CD14-positive monocyte (primary cell): ENCODE results near the gene HAX1. TPM values are rescaled to one million over a fixed set of nuclear protein-coding genes. Genes with fewer than 3 reads are reported as not detected.
A peak's percentile ranks its signal among the peaks of the same experiment; 100 is the strongest.

Experiments
- DNase-seq, 3 donors: peaks; one replicate each; pipeline ENCODE4 v3.0.0-alpha.2; 2011 to 2022
- H2AFZ ChIP-seq: 2 replicates; pipeline ENCODE4 v1.6.0; 2012; ENCODE audit warnings: mild to moderate bottlenecking, low read depth, low read length, inconsistent platforms; ENCODE audit not compliant: insufficient read depth, poor library complexity, severe bottlenecking
- H3K27ac ChIP-seq, 2 donors: 1 replicate in 1 of 2; 2 replicates in 1 of 2; pipeline ENCODE4 v1.5.1; 2012 to 2013; ENCODE audit warnings: low read length in 2 of 2, control low read depth in 1 of 2, inconsistent platforms in 1 of 2, low read depth in 1 of 2, mild to moderate bottlenecking in 1 of 2
- H3K27me3 ChIP-seq, 2 donors: one replicate each; pipeline versions ENCODE4 v1.6.0 to v1.6.1; 2011 to 2013; ENCODE audit warnings: low read length in 2 of 2; ENCODE audit not compliant: control insufficient read depth in 2 of 2, insufficient read depth in 2 of 2
- H3K36me3 ChIP-seq, 2 donors: replicated peaks in 1 of 2; 1 replicate in 1 of 2; 2 replicates in 1 of 2; pipeline versions ENCODE4 v1.5.1 to v1.6.1; 2012 to 2013; ENCODE audit warnings: low read length in 2 of 2, control low read depth in 1 of 2, inconsistent platforms in 1 of 2, mild to moderate bottlenecking in 1 of 2; ENCODE audit not compliant: insufficient read depth in 2 of 2, control insufficient read depth in 1 of 2
- H3K4me1 ChIP-seq, 2 donors: 1 replicate in 1 of 2; 2 replicates in 1 of 2; pipeline versions ENCODE4 v1.5.1 to v1.6.1; 2012 to 2013; ENCODE audit warnings: low read length in 2 of 2, control low read depth in 1 of 2, inconsistent platforms in 1 of 2, mild to moderate bottlenecking in 1 of 2, moderate library complexity in 1 of 2; ENCODE audit not compliant: insufficient read depth in 2 of 2, control insufficient read depth in 1 of 2
- H3K4me2 ChIP-seq: replicated peaks from 2 replicates; pipeline ENCODE3; 2012; ENCODE audit warnings: low read length, moderate library complexity, mild to moderate bottlenecking; ENCODE audit not compliant: poor library complexity, severe bottlenecking; ENCODE audit errors: extremely low read depth
- H3K4me3 ChIP-seq, 3 experiments: fragments of 200-600 bp in 1 of 3; sonication (generic) in 1 of 3; replicated peaks in 1 of 3; 1 replicate in 2 of 3; 2 replicates in 1 of 3; pipeline ENCODE4 v1.5.1; 2011 to 2013; ENCODE audit warnings: low read length in 3 of 3, mild to moderate bottlenecking in 3 of 3, control low read depth in 2 of 3, low read depth in 2 of 3, inconsistent platforms in 1 of 3, moderate library complexity in 1 of 3
- H3K79me2 ChIP-seq: 2 replicates; pipeline ENCODE4 v1.6.0; 2012; ENCODE audit warnings: mild to moderate bottlenecking, control low read depth, inconsistent platforms, low read length, moderate library complexity; ENCODE audit not compliant: insufficient read depth
- H3K9ac ChIP-seq: 2 replicates; pipeline ENCODE4 v1.6.0; 2017; ENCODE audit warnings: low read length, mild to moderate bottlenecking; ENCODE audit not compliant: insufficient read depth, poor library complexity, severe bottlenecking
- H3K9me3 ChIP-seq, 2 donors: replicated peaks in 1 of 2; 1 replicate in 1 of 2; 2 replicates in 1 of 2; pipeline versions ENCODE4 v1.5.1 to v1.6.1; 2012 to 2013; ENCODE audit warnings: low read length in 2 of 2, control low read depth in 1 of 2; ENCODE audit not compliant: control insufficient read depth in 1 of 2, insufficient read depth in 1 of 2
- H4K20me1 ChIP-seq: 2 replicates; pipeline ENCODE4 v1.6.0; 2012; ENCODE audit warnings: mild to moderate bottlenecking, low read length, control low read depth, moderate library complexity; ENCODE audit not compliant: insufficient read depth
- H3K27ac Mint-ChIP-seq, 7 donors: one replicate each; pipeline ENCODE4 v1.8.0; 2020; ENCODE audit warnings: mild to moderate bottlenecking in 7 of 7, mixed read lengths in 7 of 7, moderate library complexity in 6 of 7, inconsistent platforms in 2 of 7
- H3K27me3 Mint-ChIP-seq, 3 donors: one replicate each; pipeline ENCODE4 v1.8.0; 2021 to 2022; ENCODE audit warnings: low read depth in 3 of 3, mild to moderate bottlenecking in 3 of 3, mixed read lengths in 3 of 3, moderate library complexity in 3 of 3, inconsistent platforms in 1 of 3
- H3K36me3 Mint-ChIP-seq, 2 donors: one replicate each; pipeline ENCODE4 v1.8.0; 2020; ENCODE audit warnings: mixed read lengths in 2 of 2, inconsistent platforms in 1 of 2, mild to moderate bottlenecking in 1 of 2
- H3K4me1 Mint-ChIP-seq: one replicate; pipeline ENCODE4 v1.8.0; 2020; ENCODE audit warnings: mild to moderate bottlenecking, mixed read lengths
- H3K4me3 Mint-ChIP-seq, 2 donors: one replicate each; pipeline ENCODE4 v1.8.0; 2020; ENCODE audit warnings: mild to moderate bottlenecking in 2 of 2, mixed read lengths in 2 of 2, moderate library complexity in 1 of 2
- H3K9me3 Mint-ChIP-seq, 7 donors: one replicate each; pipeline ENCODE4 v1.8.0; 2020 to 2022; ENCODE audit warnings: mixed read lengths in 7 of 7, mild to moderate bottlenecking in 6 of 7, moderate library complexity in 6 of 7, inconsistent platforms in 2 of 7
- WGBS: methylation state at CpG from one replicate; pipeline ENCODE4 v1.1.5; 2013; ENCODE audit warnings: missing lambda C conversion rate; ENCODE audit not compliant: insufficient coverage; 5-methylcytosine and 5-hydroxymethylcytosine counted together
- intact Hi-C, 2 donors: fragments of 100-400 bp; cut with micrococcal nuclease; formaldehyde crosslinking; loops; one replicate each; pipeline versions ENCODE4 v1.15.0 to v1.15.1; 2023
- polyA plus RNA-seq, 3 donors: library from polyadenylated mRNA; depleted of rRNA in 1 of 3; unstranded in 2 of 3; stranded (reverse) in 1 of 3; fragments of 300-500 nt in 2 of 3; fragments of >200 nt in 1 of 3; fragmentation: Illumina TruSeq in 2 of 3; gene quantifications; 1 replicate in 2 of 3; 2 replicates in 1 of 3; pipeline ENCODE4 v1.2.3, GENCODE V29; 2012 to 2021
- TF ChIP-seq, protein P1 (sequence below): fragments of 200-600 bp; IDR thresholded peaks from one replicate; pipeline ENCODE4 v1.8.0; 2022; ENCODE audit warnings: antibody characterized with exemption, mild to moderate bottlenecking

Gene HAX1
- polyA plus RNA-seq, 3 donors = 51.4 to 94.9 (median 91.7) TPM

DNA sequence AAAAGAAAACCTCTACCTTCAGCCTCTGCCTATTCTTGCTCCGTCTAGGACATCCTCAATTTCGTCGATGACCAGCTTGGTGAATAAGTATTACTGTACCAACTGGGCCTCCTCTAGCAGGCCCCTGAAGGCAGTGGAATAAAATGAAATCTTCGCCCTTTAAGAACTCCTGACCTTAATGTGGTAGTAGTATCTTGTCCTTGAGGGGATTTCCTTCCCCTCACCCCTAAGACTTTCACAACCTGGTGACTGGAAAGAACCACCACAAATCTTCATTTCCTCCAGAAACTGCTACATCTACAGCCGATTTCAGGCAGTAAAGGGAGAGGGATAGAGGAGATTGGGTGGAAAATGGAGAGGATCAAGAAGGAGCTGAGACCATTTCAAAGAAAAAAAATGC is 1.6 kb upstream of the HAX1 start:
- H3K36me3 Mint-ChIP-seq = peaks cover 51 to 67% of the 10 kb centered on the region in 2 donors
- Histone ChIP-seq H4K20me1 (no peaks in the 10 kb centered on the region), H3K27me3 (no peaks in the 10 kb centered on the region), H3K79me2 (peaks cover 13% of the 10 kb centered on the region), H2AFZ (no peak overlapping the region), H3K4me2 (no peak overlapping the region), H3K4me3 (no peak overlapping the region), H3K9me3 (no peaks in the 10 kb centered on the region), H3K9ac (no peak overlapping the region), H3K27ac (peak overlapping the region in 1 of 2 donors; percentile 94), H3K4me1 (peaks cover 16 to 20% of the 10 kb centered on the region in 2 donors), H3K36me3 (peaks cover 42 to 66% of the 10 kb centered on the region in 2 donors)
- intact Hi-C loops = loop anchor here (5.0 kb wide), 4 partner anchors 49 to 279 kb away; partner anchors contain the start of genes RPS27 (in 1 of the 2) and UBAP2L (in 1 of the 2)
- H3K9me3 Mint-ChIP-seq = no peaks in the 10 kb centered on the region
- H3K4me1 Mint-ChIP-seq = peaks cover 23% of the 10 kb centered on the region
- DNase-seq = peak in 1 of 3 donors; percentile 28
- H3K27ac Mint-ChIP-seq = peak overlapping the region; percentile 12 to 98 (median 96)
- 20% methylated on average over 1 of the region's 5 CpGs for WGBS
- no peak overlapping the region for H3K4me3 Mint-ChIP-seq
- TF ChIP-seq, protein P1, sequence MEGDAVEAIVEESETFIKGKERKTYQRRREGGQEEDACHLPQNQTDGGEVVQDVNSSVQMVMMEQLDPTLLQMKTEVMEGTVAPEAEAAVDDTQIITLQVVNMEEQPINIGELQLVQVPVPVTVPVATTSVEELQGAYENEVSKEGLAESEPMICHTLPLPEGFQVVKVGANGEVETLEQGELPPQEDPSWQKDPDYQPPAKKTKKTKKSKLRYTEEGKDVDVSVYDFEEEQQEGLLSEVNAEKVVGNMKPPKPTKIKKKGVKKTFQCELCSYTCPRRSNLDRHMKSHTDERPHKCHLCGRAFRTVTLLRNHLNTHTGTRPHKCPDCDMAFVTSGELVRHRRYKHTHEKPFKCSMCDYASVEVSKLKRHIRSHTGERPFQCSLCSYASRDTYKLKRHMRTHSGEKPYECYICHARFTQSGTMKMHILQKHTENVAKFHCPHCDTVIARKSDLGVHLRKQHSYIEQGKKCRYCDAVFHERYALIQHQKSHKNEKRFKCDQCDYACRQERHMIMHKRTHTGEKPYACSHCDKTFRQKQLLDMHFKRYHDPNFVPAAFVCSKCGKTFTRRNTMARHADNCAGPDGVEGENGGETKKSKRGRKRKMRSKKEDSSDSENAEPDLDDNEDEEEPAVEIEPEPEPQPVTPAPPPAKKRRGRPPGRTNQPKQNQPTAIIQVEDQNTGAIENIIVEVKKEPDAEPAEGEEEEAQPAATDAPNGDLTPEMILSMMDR = no peak
- H3K27me3 Mint-ChIP-seq = peaks cover 0 to 3% (median 0%) of the 10 kb centered on the region in 3 donors

DNA sequence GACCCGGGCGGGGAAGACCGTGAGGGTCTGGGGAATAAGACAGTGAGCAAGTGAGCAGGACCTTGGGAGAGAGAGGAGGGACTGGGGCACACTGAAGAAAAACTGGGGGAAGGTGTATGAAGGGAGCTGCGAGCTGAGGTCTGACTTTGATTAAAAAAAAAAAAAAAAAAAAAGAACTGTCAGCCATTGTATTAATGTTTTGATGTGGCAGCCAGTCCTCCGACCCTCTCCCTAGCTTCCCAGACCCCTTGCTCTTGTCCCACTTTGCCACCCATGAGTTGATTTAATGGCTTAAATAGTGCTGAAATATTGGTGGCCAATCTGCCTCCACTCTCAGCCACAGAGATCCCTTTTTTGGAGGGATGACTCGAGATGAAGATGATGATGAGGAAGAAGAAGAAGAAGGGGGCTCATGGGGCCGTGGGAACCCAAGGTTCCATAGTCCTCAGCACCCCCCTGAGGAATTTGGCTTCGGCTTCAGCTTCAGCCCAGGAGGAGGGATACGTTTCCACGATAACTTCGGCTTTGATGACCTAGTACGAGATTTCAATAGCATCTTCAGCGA is 652 bp downstream of the HAX1 start:
- peak overlapping the region; percentile 87 for H3K9ac ChIP-seq
- H3K36me3 ChIP-seq = peaks cover 30 to 54% of the 10 kb centered on the region in 2 donors
- TF ChIP-seq, protein P1 = no peak
- Mint-ChIP-seq H3K4me1 (peaks cover 23% of the 10 kb centered on the region), H3K27me3 (peaks cover 0 to 3% (median 0%) of the 10 kb centered on the region in 3 donors), H3K4me3 (peak overlapping the region; percentile 95 to 98), H3K36me3 (peaks cover 41 to 53% of the 10 kb centered on the region in 2 donors), H3K9me3 (no peaks in the 10 kb centered on the region), H3K27ac (peak overlapping the region; percentile 96 to 99 (median 97))
- peaks cover 16 to 20% of the 10 kb centered on the region in 2 donors for H3K4me1 ChIP-seq
- intact Hi-C loops = loop anchor here (5.0 kb wide), 4 partner anchors 51 to 281 kb away; partner anchors contain the start of genes RPS27 (in 1 of the 2) and UBAP2L (in 1 of the 2)
- H3K27me3 ChIP-seq = no peaks in the 10 kb centered on the region
- no peaks in the 10 kb centered on the region for H4K20me1 ChIP-seq
- peak overlapping the region; percentile 88 to 94 for H3K27ac ChIP-seq
- peak overlapping the region; percentile 71 to 93 (median 76) for H3K4me3 ChIP-seq
- H3K4me2 ChIP-seq = peak overlapping the region; percentile 99
- WGBS = 57% methylated on average over 8 of the region's 13 CpGs
- DNase-seq = peak in 1 of 3 donors; percentile 7
- H3K79me2 ChIP-seq = peaks cover 13% of the 10 kb centered on the region
- peak overlapping the region; percentile 88 for H2AFZ ChIP-seq
- no peaks in the 10 kb centered on the region for H3K9me3 ChIP-seq
